Mammary epithelial cell (primary cell): ENCODE measurements around the gene MEG3.

Experiments used
- CTCF ChIP-seq, 2 donors: IDR thresholded peaks in 1 of 2; conservative IDR thresholded peaks in 1 of 2; 2 replicates each; pipeline ENCODE4 v1.5.1; 2011 to 2012; ENCODE audit warnings: inconsistent platforms in 2 of 2, low read length in 2 of 2, mild to moderate bottlenecking in 2 of 2, control low read depth in 1 of 2, low read depth in 1 of 2; ENCODE audit not compliant: insufficient read depth in 1 of 2; ENCODE audit errors: extremely low read depth in 1 of 2
- EZH2 ChIP-seq: IDR thresholded peaks from 2 replicates; pipeline ENCODE4 v1.6.1; 2012; ENCODE audit warnings: low read length, inconsistent platforms, borderline replicate concordance

GRCh38 chr14:100857923-100858837, 32.3 kb downstream of the MEG3 start:
- TF ChIP-seq CTCF (conservative IDR thresholded peaks at IDR 0.05 in 1 of 2, IDR thresholded peaks at IDR 0.05 in 1 of 2; ENCODE audit: extremely low read depth in 1 of 2, insufficient read depth in 1 of 2, low read depth in 1 of 2, low read length in 2 of 2): no peak
- TF ChIP-seq EZH2: no peak
